Hindlimb muscle (tissue), 1 donor: ENCODE measurements around the gene UBN2. TPM values are rescaled to one million over a fixed set of nuclear protein-coding genes. Genes with fewer than 3 reads are reported as not detected.

Experiments used
- polyA plus RNA-seq: library from polyadenylated mRNA; unstranded; fragments of 120-200 nt; gene quantifications from one replicate; pipeline ENCODE4 v1.2.1, GENCODE V29; 2013; ENCODE audit not compliant: insufficient read length

Gene UBN2
- polyA plus RNA-seq, 1 donor = 11.1 TPM

Other genes starting within 250 kb of the UBN2 start
- gene KIAA1549, start 249.8 kb upstream of the UBN2 start, polyA plus RNA-seq = 14.1 TPM
- gene ZC3HAV1L, start 195.2 kb upstream of the UBN2 start, polyA plus RNA-seq = 16.2 TPM
- gene ZC3HAV1, start 121.5 kb upstream of the UBN2 start, polyA plus RNA-seq = 10.5 TPM
- 21.0 TPM for gene FMC1, start 110.1 kb downstream of the UBN2 start, polyA plus RNA-seq
- gene LUC7L2, start 128.7 kb downstream of the UBN2 start, polyA plus RNA-seq = 66.0 TPM